Stimulated activated CD4-positive, alpha-beta T cell treated with anti-CD3 and anti-CD28 coated beads, Interleukin-15, amount 100 ng/mL, for 1 hour (primary cell): ENCODE data around the gene TBC1D25.

Experiments used
- DNase-seq, 2 donors: peaks; one replicate each; pipeline ENCODE4 v3.0.0-alpha.2; 2020; ENCODE audit warnings: low read depth in 1 of 2, low spot score in 1 of 2

The TBC1D25 gene

DNA sequence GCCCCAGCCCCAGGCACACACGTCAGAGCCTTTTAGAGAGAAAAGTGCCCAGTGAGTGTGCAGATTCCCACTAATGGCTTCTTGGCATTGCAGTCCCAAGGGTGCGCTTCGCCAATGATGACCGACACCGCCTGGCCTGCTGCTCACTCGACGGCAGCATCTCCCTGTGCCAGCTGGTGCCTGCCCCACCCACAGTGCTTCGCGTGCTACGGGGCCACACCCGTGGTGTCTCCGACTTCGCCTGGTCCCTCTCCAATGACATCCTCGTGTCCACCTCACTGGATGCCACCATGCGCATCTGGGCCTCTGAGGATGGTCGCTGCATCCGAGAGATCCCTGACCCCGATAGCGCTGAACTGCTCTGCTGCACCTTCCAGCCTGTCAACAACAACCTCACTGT lies 60.7 kb downstream of the TBC1D25 start:
- DNase-seq: no peak

- no peak for DNase-seq
Measured at GRCh38 chrX:48601741-48602394, 62.4 kb downstream of the TBC1D25 start.

DNA sequence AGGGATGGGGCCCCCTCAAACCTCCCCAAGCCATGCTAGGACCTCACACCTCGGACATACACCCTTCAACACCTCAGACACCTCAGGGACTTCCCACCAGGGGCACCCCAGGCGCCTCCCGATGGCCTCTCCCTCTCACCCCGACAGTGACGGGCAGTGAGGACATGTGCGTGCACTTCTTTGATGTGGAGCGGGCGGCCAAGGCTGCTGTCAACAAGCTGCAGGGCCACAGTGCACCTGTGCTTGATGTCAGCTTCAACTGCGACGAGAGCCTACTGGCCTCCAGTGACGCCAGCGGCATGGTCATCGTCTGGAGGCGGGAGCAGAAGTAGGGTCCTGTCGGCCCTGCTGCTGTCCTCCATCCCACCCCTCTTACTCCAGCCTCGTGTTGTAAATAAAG lies 65.2 kb downstream of the TBC1D25 start:
- DNase-seq: no peak

DNA sequence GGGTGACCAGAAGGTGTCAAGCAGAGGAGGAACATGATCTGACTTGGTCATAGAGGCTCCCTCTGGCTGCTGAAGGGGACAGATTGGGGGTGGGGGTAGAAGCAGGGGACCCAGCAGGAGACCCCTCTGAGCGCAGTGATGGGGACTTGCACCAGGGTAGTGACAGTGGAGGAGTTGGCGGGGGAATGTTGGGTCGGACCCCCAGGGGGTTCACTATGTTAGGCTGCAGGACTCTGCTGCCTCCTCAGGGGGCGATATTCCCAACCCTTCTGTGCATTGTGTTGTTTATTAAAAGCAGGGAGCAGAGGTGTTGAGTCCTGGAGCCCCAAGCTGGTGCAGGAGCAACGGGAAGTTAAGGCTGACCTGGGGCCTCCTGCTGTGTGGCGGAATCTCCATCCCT lies 66.6 kb downstream of the TBC1D25 start:
- no peak for DNase-seq

- no peak for DNase-seq
Measured at GRCh38 chrX:48611703-48612102, 72.2 kb downstream of the TBC1D25 start.
